HG02973 (cell line): Measurements from ENCODE around the gene TAS2R10.
"Not testable (repeated sequence)": the region's sequence is repeated elsewhere in the genome, so short reads cannot be mapped to it uniquely, and the experiment has no call there.

Source experiments
- ATAC-seq: cut with Tn5 transposase; IDR thresholded peaks from one replicate; pipeline ENCODE4 v1.9.1; 2021; ENCODE audit warnings: moderate library complexity; ENCODE audit not compliant: unreplicated experiment

The TAS2R10 gene

DNA sequence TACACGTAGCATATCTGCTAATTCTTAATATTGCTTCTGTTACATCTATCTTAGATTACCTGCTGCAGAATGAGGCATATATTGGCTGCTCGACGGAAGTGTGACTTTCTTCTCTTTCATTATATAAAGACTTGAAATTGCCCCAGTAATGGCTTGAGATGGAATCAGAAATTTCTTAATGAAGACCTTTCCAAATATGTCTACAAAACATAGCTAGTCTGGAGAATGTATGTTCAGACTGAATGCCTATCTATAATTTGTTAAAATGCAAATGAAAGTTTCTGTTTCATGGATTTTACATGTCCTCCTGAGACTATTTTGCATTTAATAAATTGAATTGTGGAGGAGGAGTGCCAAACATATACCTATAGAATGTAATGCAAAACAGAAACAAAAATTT is at the start of gene TAS2R10:
TAS2R10 (minus strand) TSS at position 101 of the 400 bp plus-strand sequence; CDS start at position 12, 89 bp downstream.
- ATAC-seq: no peak

DNA sequence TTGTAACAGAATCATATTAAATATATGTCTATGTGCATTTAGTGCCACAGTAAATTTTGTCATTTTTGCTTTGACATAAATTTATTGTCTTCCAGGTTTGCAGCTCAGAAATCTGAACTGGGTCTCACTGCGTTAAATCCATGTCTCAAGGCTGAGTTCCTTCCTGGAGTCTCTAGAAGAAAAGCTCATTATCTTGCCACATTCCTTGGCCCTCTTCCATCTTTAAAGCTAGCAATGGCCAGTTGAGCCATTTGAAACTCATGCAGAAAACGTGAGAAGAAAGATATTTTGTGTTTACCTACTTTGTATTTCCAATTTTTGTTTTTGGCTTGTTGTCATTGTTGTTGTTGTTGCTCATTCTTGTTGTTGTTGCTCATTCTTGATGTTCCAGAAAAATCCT is 47.2 kb upstream of the TAS2R10 start:
- ATAC-seq: no peak

DNA sequence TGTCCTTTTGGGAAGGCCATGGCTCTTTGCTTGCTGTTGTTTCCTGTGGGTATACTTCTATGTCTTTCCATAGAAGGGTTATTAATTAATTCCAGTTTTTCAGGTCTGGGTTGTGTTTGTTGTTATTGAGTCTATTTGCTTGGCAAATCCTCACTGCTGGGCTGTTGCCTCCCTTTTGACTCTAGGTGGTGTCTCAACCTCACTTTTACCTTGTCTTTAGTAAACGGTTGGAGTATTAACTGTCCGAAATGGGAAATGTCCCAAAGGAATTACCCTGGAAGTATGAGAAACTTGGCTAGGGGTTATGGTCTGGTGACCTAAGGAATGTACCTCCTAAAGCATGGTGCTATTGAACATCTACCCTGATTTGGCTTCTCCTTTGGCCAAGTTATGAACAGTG is 41.2 kb upstream of the TAS2R10 start:
- no peak for ATAC-seq

GRCh38 chr12:10863512-10864218 is 37.5 kb upstream of the TAS2R10 start:
- ATAC-seq: no peak

GRCh38 chr12:10861366-10861765 is 35.2 kb upstream of the TAS2R10 start:
- no peak for ATAC-seq

- ATAC-seq: no peak
Observed at GRCh38 chr12:10855807-10856206, 29.6 kb upstream of the TAS2R10 start.

- ATAC-seq: no peak
Observed at GRCh38 chr12:10853776-10854175, 27.6 kb upstream of the TAS2R10 start.

DNA sequence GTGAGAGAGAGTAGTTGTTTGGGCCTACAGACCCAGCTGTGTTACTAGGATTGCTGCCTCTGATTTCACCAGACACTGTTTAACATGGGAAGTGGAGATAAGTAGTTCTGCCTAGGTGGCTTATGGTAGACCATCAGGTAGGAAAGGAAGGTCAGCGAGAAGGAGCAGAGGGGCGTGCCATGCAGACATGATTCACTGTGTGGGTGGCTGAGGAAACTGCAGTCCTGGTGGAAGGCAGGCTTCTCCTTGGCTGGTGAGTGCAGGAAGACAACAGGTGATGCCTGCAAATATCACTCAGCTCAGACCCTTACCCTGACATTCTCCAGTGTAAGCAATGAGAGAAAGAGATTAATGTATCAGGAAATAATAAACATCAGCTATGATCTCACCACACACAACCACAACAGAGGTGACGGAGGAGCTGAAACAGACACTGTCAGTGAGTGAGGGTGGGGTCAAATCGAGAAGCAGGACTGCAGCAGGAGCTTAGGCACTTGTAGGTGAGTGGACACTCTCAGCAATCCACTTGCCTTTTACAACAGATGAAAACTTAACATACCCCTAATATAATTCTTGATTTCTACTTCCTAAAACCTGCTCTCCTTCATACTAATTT is 25.2 kb upstream of the TAS2R10 start:
- ATAC-seq: no peak

DNA sequence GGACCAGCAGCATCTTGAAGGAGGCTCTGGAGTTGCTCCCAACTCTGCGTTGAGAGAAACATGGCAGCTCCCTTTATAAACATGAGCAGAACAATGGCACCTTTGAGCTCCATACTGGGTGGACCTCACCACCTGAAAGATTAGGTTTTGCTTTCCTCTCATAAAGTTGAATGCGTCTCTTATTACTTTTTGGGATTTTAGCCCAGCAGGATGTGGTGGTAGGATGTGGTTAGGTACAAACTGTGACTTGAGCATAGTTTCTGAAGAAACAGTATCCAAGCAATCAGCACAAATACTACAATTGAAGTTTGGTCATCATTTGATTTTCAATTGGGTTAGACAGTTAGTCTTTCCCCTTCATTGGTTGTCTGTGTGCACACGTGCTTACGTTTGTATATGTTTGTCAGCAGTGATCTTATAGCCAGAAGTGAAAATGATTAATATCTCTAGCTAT is 23.3 kb upstream of the TAS2R10 start, which contains the start of gene PRR4:
PRR4 (minus strand) TSS at position 51 of the 454 bp plus-strand sequence; CDS start at position 13, 38 bp downstream.
- no peak for ATAC-seq

DNA sequence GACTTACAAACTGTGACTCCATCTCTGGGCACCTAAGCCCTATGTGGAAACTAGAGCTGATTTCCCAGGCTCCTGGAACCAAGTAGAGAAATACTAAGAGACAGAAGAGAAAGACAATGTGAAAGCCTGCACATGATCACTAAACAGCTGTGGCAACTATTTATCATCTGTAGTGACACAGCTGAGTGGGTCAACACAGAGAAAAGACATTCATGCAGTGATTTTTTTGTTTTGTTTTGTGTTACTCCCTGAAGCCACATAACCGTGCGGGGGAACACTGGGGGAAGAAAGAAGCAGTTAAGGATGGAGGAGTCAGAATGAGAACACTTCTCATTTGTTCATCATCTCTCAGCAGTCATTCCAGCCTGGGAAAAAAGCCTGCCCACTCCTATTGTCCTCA is 21.6 kb upstream of the TAS2R10 start:
- ATAC-seq: no peak

DNA sequence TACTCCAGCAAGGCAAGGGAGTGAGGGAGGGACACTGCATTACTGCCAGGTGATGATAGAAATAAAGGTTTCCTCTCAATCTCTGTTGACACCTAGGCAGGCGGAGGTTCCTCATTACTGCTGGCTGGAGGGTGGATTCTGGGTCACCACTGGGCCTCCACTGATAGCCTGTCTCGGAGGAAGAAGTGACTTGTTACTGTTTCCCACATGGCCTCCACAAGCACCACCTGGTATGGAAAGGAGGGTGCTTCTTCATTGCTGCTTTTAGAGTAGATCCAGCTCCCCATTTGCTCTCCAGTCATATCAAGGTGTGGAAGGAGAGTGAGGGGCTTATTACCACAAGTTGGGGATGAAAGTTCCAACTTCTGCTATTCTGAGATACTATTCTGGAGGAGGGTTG is 16.7 kb upstream of the TAS2R10 start:
- ATAC-seq: no peak

GRCh38 chr12:10838461-10838860 is 12.3 kb upstream of the TAS2R10 start:
- no peak for ATAC-seq

GRCh38 chr12:10829994-10830393 is 3.8 kb upstream of the TAS2R10 start:
- ATAC-seq: no peak

GRCh38 chr12:10824957-10825356 is 1.2 kb downstream of the TAS2R10 start:
- no peak for ATAC-seq

DNA sequence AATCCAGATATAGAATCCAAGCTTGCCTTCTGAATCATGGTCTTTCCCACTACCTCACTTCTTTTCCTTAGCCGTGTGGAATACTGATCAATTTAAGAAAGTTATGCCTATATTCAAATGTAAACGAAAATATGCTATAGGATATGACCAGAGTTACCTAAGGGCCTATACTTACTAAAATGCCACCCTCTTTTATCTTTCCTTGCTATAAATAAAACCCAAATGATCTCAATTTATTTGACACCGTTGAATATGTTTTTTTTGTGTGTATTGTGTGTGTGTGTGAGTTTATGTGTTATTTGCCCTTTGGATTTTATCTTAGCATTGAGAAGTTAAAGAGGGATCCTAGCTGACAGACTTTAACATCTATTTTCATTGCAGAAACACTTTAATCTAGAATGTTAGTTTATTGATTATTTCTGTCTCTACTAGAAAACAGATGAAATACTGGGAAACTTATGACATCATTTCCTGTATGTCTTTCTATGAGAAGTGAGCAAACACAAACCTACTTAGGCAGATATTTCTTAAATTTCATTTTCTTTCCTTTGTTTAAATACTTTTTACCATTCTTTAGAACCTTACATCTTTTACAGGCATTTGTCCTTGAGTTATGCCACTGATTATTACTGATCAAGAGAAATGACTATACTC is 14.1 kb downstream of the TAS2R10 start:
- no peak for ATAC-seq

DNA sequence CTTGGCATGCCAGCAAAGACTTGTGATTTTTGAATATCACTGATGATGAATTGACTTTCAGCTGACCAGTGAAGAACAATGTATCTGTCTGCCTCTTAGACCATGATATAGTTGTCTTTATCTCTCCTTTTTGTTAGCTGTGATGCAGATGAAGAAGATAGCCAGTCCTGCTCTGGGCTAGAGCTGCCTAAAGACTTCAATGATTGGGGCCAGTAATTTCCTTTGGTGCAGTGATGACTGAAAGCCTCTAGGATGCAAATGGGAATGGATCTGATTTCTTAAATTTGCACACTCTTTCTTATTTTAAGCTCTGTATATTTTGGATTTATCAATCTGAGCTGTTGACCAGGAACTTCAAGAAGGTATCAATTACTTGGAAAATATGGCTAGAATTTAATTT is 16.1 kb downstream of the TAS2R10 start, which contains the start of gene TAS2R9:
TAS2R9 (minus strand) TSS at position 101 of the 400 bp plus-strand sequence; CDS start at position 8, 93 bp downstream.
- ATAC-seq: no peak

- ATAC-seq: no peak
Observed at GRCh38 chr12:10807186-10807585, 19.0 kb downstream of the TAS2R10 start, which contains the start of gene TAS2R8. Gene TAS2R8, minus strand, starts transcription at chr12:10807286. Its CDS starts 306 bp downstream, at chr12:10806980.

DNA sequence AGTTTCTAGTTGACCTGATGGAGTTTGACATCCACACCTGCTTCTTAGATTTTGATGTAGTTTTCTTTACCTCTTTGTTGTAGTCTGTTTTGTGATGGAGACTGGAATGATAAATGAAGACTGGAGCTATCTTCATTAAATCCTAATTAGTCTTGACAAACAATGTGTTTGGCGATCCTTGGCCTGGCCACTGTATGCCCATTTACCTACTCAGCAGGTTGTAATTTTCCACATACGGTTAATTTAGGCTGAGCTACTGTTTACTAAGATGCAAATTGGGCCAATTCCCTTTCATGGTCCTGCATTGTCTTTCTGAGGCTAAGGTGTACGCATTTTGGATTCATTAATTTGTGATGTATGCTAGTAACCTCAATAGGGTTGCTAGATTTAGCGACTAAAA is 23.6 kb downstream of the TAS2R10 start, which contains the start of gene TAS2R7:
TAS2R7 (minus strand) TSS at position 41 of the 400 bp plus-strand sequence. CDS start 57 bp downstream, outside the sequence.
- no peak for ATAC-seq

DNA sequence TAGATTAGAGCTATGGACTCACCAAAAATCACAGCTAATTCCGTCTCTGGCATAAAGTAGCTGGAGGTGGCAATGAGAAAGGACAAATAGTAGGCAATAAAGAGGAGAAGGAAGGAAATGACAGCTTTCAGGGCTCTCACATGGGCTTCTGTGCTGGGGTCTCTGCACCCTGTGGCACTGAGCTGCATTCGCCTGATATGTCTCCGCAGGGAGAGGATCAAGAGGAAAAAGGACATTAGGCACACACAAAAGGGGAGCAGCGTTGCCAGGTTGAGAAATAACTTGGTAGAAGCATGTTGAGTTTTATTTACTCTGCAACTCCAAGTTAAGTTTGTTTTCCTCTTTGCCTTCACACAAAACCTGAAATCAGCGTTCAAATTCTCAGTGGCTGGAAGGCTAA is 24.4 kb downstream of the TAS2R10 start:
- no peak for ATAC-seq

- no peak for ATAC-seq
Observed at GRCh38 chr12:10794222-10794621, 31.9 kb downstream of the TAS2R10 start.

DNA sequence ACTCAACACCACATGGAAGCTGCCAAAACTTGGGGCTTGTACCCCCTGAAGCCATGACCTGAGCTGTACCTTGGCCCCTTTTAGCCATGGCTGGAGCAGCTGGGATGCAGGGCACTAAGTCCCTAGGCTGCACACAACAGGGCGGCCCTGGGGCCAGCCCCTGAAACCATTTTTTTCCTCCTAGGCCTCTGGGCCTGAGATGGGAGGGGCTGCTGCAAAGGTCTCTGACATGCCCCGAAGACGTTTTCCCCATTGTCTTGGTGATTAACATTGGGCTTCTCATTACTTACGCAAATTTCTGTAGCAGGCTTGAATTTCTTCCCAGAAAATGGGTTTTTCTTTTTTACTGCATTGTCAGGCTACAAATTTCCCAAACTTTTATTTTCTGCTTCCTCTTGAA is 34.4 kb downstream of the TAS2R10 start:
- not testable (repeated sequence) for ATAC-seq
